Liver (tissue), 9 donors: ENCODE measurements around the gene DDX23. TPM values are rescaled to one million over a fixed set of nuclear protein-coding genes. Genes with fewer than 3 reads are reported as not detected.
A peak's percentile ranks its signal among the peaks of the same experiment; 100 is the strongest.

Experiments
- DNase-seq: peaks from one replicate; pipeline ENCODE4 v3.0.0-alpha.2; 2017; ENCODE audit warnings: low spot score
- H3K27ac ChIP-seq, 2 donors: one replicate each; pipeline ENCODE4 v1.7.0; 2013; ENCODE audit warnings: inconsistent platforms in 2 of 2, low read length in 2 of 2, control low read depth in 1 of 2, low read depth in 1 of 2, mild to moderate bottlenecking in 1 of 2
- H3K27me3 ChIP-seq, 4 donors: one replicate each; pipeline versions ENCODE4 v1.6.1 to v1.7.0; 2013; ENCODE audit warnings: low read length in 3 of 4, inconsistent platforms in 1 of 4, mild to moderate bottlenecking in 1 of 4, moderate library complexity in 1 of 4; ENCODE audit not compliant: control insufficient read depth in 4 of 4, insufficient read depth in 4 of 4
- H3K36me3 ChIP-seq, 4 donors: one replicate each; pipeline versions ENCODE4 v1.6.1 to v1.7.0; 2013; ENCODE audit warnings: low read length in 3 of 4, mild to moderate bottlenecking in 3 of 4, low read depth in 1 of 4, moderate library complexity in 1 of 4; ENCODE audit not compliant: control insufficient read depth in 4 of 4, insufficient read depth in 3 of 4
- H3K4me1 ChIP-seq, 4 donors: one replicate each; pipeline versions ENCODE4 v1.6.1 to v1.7.0; 2013; ENCODE audit warnings: low read length in 3 of 4, mild to moderate bottlenecking in 3 of 4, moderate library complexity in 1 of 4; ENCODE audit not compliant: control insufficient read depth in 4 of 4, insufficient read depth in 4 of 4
- H3K4me3 ChIP-seq, 3 donors: one replicate each; pipeline versions ENCODE4 v1.6.1 to v1.7.0; 2013; ENCODE audit warnings: low read length in 3 of 3, control low read depth in 1 of 3, low read depth in 1 of 3, mild to moderate bottlenecking in 1 of 3
- H3K9ac ChIP-seq, 2 donors: one replicate each; pipeline ENCODE4 v1.7.0; 2013; ENCODE audit warnings: low read length in 2 of 2, mild to moderate bottlenecking in 2 of 2, moderate library complexity in 2 of 2, control low read depth in 1 of 2, low read depth in 1 of 2
- H3K9me3 ChIP-seq, 4 donors: one replicate each; pipeline versions ENCODE4 v1.6.1 to v1.7.0; 2013; ENCODE audit warnings: low read length in 3 of 4; ENCODE audit not compliant: control insufficient read depth in 4 of 4
- FOXA2 ChIP-seq: IDR thresholded peaks from 2 replicates; pipeline ENCODE4 v1.6.1; 2016; ENCODE audit warnings: antibody characterized with exemption
- GABPA ChIP-seq, 2 donors: IDR thresholded peaks in 1 of 2; conservative IDR thresholded peaks in 1 of 2; 2 replicates each; pipeline ENCODE4 v1.6.1; 2016; ENCODE audit warnings: antibody characterized with exemption in 2 of 2, mild to moderate bottlenecking in 1 of 2, moderate library complexity in 1 of 2
- RAD21 ChIP-seq, 2 donors: IDR thresholded peaks; 2 replicates each; pipeline ENCODE4 v1.6.1; 2016; ENCODE audit warnings: antibody characterized with exemption in 2 of 2, mild to moderate bottlenecking in 2 of 2
- RXRA ChIP-seq, 2 donors: IDR thresholded peaks; 2 replicates each; pipeline ENCODE4 v1.6.1; 2017 to 2018; ENCODE audit warnings: antibody characterized with exemption in 2 of 2, mild to moderate bottlenecking in 1 of 2
- SP1 ChIP-seq: IDR thresholded peaks from 2 replicates; pipeline ENCODE4 v1.6.1; 2018; ENCODE audit warnings: antibody characterized with exemption, mild to moderate bottlenecking
- YY1 ChIP-seq: IDR thresholded peaks from 2 replicates; pipeline ENCODE4 v1.6.1; 2016; ENCODE audit warnings: antibody characterized with exemption, mild to moderate bottlenecking
- WGBS: extraction: QIAGEN DNeasy Blood & Tissue Kit; methylation state at CpG from one replicate; pipeline ENCODE4 v1.1.7; 2013; 5-methylcytosine and 5-hydroxymethylcytosine counted together
- polyA plus RNA-seq, 2 donors: library from polyadenylated mRNA; stranded (reverse) in 1 of 2; unstranded in 1 of 2; fragments of 200-250 nt in 1 of 2; fragments of >200 nt in 1 of 2; fragmentation: Nextera tagmentation in 1 of 2; extraction: Ambion mirVana in 1 of 2; gene quantifications; one replicate each; pipeline versions ENCODE4 v1.2.1 to v1.2.3, GENCODE V29; 2013 to 2015
- total RNA-seq, 2 donors: library from RNA; depleted of rRNA; stranded (reverse); fragments of >200 nt; gene quantifications; one replicate each; pipeline ENCODE4 v1.2.3, GENCODE V29; 2014
- TF ChIP-seq, protein P1 (sequence below): IDR thresholded peaks from 2 replicates; pipeline ENCODE4 v1.6.1; 2016; ENCODE audit warnings: antibody characterized with exemption
- TF ChIP-seq, protein P2 (sequence below): IDR thresholded peaks from 2 replicates; pipeline ENCODE4 v1.6.1; 2016; ENCODE audit warnings: antibody characterized with exemption, mild to moderate bottlenecking
- TF ChIP-seq, protein P3 (sequence below): fragments of 150-350 bp; IDR thresholded peaks from 2 replicates; pipeline ENCODE4 v1.5.1; 2017; ENCODE audit warnings: improper control_type of control experiment, low read depth, low read length; ENCODE audit not compliant: missing input control
- TF ChIP-seq, protein P4 (sequence below): IDR thresholded peaks from 2 replicates; pipeline ENCODE4 v1.6.1; 2016; ENCODE audit warnings: antibody characterized with exemption
- donor health status: healthy.
- donor health status: healthy.
- donor health status: healthy.
- donor health status: healthy.
- donor health status: healthy.

DDX23 gene
- total and polyA plus RNA-seq, 4 donors: 16.9 to 60.6 (median 29.7) TPM

DNA sequence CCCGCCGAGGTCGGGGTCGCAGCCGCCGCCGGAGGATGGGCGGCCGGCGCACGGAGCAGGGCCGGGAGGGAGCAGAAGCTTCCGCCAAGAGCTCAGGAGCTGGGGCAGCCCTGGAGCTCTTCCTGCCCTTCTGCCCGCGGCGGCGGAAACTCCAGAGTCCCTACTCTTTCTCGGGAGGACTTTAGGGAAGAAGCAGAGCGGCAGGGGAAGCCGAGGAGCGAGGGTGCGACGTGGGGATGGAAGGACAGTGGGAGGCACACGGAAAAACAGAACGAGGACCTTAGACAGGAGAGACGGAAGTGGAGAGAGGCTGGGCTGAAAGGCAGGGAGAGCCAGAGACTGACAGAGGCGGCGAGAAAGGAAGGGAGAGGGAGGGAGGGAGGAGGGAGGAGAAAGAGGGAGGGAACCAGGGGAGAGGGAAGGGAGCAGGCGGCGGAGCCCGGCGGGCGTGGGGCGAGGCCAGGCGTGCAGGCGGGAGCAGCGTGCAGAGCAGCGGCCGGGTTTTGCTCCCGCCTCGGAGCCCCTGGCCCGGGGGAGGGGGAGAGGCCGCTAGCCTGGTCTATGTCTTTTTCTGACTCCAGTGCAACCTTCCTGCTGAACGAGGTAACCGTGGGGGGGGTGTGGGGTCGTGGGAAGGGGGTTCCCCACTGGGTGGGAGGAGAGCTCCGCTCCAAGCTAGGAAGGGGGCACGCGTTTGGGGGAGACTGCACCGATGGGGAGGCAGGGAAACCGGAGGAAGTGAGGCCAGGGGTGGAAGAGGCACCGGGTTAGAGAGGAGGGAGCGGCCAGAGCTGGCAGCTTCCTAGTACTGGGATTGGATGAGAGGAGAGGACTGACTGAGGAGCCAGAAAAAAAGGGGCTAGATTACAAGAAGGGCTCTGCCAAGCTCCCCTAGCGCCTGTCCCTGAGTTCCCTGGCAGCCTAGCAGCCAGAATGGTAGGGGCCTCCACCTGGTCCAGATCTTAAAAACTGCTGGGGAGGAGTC lies 36.5 kb downstream of the DDX23 start:
- peaks cover 3 to 28% (median 18%) of the 10 kb centered on the region in 4 donors for H3K4me1 ChIP-seq
- H3K4me3 ChIP-seq: peak overlapping the region; percentile 67 to 80 (median 70)
- peaks cover 0 to 6% (median 3%) of the 10 kb centered on the region in 4 donors for H3K27me3 ChIP-seq
- no peaks in the 10 kb centered on the region for H3K9me3 ChIP-seq
- DNase-seq: peak; percentile 56
- TF ChIP-seq, protein P1, sequence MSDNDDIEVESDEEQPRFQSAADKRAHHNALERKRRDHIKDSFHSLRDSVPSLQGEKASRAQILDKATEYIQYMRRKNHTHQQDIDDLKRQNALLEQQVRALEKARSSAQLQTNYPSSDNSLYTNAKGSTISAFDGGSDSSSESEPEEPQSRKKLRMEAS: no peak
- TF ChIP-seq FOXA2: no peak
- TF ChIP-seq SP1: no peak
- peak; percentile 27 for TF ChIP-seq YY1
- TF ChIP-seq GABPA (IDR thresholded peaks at IDR 0.05 in 1 of 2, conservative IDR thresholded peaks at IDR 0.05 in 1 of 2): peak in 1 of 2 donors; percentile 58
- TF ChIP-seq, protein P2, sequence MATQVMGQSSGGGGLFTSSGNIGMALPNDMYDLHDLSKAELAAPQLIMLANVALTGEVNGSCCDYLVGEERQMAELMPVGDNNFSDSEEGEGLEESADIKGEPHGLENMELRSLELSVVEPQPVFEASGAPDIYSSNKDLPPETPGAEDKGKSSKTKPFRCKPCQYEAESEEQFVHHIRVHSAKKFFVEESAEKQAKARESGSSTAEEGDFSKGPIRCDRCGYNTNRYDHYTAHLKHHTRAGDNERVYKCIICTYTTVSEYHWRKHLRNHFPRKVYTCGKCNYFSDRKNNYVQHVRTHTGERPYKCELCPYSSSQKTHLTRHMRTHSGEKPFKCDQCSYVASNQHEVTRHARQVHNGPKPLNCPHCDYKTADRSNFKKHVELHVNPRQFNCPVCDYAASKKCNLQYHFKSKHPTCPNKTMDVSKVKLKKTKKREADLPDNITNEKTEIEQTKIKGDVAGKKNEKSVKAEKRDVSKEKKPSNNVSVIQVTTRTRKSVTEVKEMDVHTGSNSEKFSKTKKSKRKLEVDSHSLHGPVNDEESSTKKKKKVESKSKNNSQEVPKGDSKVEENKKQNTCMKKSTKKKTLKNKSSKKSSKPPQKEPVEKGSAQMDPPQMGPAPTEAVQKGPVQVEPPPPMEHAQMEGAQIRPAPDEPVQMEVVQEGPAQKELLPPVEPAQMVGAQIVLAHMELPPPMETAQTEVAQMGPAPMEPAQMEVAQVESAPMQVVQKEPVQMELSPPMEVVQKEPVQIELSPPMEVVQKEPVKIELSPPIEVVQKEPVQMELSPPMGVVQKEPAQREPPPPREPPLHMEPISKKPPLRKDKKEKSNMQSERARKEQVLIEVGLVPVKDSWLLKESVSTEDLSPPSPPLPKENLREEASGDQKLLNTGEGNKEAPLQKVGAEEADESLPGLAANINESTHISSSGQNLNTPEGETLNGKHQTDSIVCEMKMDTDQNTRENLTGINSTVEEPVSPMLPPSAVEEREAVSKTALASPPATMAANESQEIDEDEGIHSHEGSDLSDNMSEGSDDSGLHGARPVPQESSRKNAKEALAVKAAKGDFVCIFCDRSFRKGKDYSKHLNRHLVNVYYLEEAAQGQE: peak; percentile 29
- peak overlapping the region; percentile 10 to 22 for H3K9ac ChIP-seq
- H3K36me3 ChIP-seq: no peaks in the 10 kb centered on the region
- H3K27ac ChIP-seq: peak overlapping the region; percentile 68 to 75
- WGBS: 2% methylated on average over 54 of the region's 54 CpGs

DNA sequence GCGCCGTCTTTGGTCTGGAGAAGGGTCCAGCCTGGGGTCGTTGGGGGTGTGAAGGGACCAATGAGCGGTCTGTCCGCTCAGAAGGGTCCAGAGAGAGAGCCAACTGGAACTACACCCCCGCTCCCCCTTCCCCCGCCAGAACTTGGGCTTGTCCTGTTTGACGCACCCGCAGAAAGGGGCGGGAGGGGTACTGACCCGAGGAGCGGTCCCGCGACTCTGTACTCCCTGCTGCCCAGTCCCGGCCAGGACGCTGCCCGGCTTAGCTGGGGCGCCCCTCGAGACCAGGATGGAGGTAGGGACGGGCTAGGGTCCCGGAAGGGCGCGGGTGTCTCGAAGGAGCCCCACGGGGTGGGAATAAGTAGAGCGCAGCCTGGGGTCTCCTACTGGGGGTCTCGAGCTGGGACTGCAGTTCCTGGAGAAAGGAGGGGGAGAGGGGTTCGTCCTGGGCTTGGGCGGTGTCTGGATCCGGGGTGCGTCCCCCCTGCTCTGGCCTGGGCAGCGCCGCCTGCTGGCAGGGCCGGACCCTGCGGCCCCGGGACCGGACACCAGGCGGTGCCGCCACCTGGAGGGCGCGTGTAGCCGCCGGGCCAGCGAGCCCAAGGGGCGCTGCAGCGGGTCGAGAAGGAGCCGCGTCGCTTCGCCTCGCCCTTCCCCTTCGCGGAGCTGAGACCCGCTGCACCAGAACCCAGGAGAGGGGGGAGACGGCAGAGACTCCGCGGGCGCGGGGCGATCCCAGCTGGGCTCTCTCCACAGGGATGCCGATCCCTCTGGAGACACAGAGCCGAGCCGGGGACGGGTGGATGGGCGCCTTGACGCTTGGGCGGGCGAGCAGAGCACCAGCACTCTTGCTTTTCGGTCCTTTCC lies 37.5 kb downstream of the DDX23 start:
- Histone ChIP-seq H3K4me1 (peaks cover 3 to 28% (median 18%) of the 10 kb centered on the region in 4 donors), H3K9ac (peak overlapping the region; percentile 21 to 40), H3K27ac (peak overlapping the region; percentile 68 to 75), H3K27me3 (peaks cover 0 to 6% (median 3%) of the 10 kb centered on the region in 4 donors), H3K36me3 (no peaks in the 10 kb centered on the region), H3K4me3 (peak overlapping the region; percentile 67 to 80 (median 70)), H3K9me3 (no peaks in the 10 kb centered on the region)
- peak; percentile 84 for DNase-seq
- 2% methylated on average over 70 of the region's 70 CpGs for WGBS
- no peak for TF ChIP-seq GABPA (IDR thresholded peaks at IDR 0.05 in 1 of 2, conservative IDR thresholded peaks at IDR 0.05 in 1 of 2)
- TF ChIP-seq, protein P3, sequence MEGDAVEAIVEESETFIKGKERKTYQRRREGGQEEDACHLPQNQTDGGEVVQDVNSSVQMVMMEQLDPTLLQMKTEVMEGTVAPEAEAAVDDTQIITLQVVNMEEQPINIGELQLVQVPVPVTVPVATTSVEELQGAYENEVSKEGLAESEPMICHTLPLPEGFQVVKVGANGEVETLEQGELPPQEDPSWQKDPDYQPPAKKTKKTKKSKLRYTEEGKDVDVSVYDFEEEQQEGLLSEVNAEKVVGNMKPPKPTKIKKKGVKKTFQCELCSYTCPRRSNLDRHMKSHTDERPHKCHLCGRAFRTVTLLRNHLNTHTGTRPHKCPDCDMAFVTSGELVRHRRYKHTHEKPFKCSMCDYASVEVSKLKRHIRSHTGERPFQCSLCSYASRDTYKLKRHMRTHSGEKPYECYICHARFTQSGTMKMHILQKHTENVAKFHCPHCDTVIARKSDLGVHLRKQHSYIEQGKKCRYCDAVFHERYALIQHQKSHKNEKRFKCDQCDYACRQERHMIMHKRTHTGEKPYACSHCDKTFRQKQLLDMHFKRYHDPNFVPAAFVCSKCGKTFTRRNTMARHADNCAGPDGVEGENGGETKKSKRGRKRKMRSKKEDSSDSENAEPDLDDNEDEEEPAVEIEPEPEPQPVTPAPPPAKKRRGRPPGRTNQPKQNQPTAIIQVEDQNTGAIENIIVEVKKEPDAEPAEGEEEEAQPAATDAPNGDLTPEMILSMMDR: peak; percentile 93
- TF ChIP-seq RAD21 (IDR thresholded peaks at IDR 0.05): peak in 1 of 2 donors; percentile 59
- TF ChIP-seq RXRA (IDR thresholded peaks at IDR 0.05): no peak
- TF ChIP-seq, protein P4, sequence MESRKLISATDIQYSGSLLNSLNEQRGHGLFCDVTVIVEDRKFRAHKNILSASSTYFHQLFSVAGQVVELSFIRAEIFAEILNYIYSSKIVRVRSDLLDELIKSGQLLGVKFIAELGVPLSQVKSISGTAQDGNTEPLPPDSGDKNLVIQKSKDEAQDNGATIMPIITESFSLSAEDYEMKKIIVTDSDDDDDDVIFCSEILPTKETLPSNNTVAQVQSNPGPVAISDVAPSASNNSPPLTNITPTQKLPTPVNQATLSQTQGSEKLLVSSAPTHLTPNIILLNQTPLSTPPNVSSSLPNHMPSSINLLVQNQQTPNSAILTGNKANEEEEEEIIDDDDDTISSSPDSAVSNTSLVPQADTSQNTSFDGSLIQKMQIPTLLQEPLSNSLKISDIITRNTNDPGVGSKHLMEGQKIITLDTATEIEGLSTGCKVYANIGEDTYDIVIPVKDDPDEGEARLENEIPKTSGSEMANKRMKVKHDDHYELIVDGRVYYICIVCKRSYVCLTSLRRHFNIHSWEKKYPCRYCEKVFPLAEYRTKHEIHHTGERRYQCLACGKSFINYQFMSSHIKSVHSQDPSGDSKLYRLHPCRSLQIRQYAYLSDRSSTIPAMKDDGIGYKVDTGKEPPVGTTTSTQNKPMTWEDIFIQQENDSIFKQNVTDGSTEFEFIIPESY: no peak
